HG03432 (cell line): ENCODE data around the gene GPATCH3.
A peak's percentile ranks its signal among the peaks of the same experiment; 100 is the strongest.

ENCODE experiments used
- ATAC-seq: cut with Tn5 transposase; IDR thresholded peaks from one replicate; pipeline ENCODE4 v1.9.1; 2021; ENCODE audit warnings: mild to moderate bottlenecking, moderate library complexity; ENCODE audit not compliant: unreplicated experiment

GPATCH3 gene

DNA sequence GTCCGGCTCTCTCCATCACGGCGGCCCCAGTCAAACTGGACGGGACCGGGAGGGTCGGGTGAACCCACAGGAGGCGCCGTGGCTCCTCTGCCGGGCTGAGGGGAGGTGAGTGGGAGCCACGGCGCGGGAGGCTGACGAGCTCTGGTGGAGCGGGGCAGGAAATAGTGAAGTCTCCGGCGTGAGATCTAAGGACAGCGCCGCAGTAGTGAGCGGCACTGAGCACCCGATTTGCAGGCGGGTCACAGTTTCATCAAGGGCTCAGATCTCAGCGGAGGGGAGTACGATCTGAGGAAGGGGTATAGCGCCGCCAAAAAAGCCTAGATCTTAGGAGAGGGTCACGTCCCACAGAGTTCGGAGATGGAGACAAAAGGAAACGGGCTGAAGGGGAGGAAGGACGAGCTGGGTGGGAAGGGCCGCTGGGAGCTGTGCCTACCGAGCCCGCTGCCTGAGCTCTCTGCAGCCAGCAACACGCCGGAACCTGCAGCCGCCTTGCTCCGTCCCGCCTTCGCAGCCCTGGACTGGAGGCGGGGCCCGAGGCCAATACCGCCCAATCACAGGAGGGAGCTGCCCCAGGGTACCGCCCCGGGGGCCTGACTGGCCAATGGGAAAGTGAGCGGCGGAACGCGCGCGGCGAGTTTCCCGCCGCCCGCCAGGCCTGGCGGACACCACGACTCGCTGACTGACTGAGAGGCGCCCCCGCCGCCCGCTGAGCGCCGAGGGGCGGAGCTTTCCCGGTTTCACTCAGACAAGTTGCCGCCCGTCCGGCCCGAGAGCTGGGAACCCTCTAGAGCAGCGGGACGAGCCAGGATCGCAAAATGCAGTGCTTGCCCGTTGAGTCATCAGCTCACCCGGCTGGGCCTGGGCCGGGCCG, 35.4 kb downstream of the GPATCH3 start:
- peak; percentile 87 for ATAC-seq

DNA sequence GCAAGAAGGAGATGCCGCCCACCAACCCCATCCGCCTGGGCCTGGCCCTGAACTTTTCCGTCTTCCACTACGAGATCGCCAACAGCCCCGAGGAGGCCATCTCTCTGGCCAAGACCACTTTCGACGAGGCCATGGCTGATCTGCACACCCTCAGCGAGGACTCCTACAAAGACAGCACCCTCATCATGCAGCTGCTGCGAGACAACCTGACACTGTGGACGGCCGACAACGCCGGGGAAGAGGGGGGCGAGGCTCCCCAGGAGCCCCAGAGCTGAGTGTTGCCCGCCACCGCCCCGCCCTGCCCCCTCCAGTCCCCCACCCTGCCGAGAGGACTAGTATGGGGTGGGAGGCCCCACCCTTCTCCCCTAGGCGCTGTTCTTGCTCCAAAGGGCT, 36.6 kb downstream of the GPATCH3 start:
- no peak for ATAC-seq

DNA sequence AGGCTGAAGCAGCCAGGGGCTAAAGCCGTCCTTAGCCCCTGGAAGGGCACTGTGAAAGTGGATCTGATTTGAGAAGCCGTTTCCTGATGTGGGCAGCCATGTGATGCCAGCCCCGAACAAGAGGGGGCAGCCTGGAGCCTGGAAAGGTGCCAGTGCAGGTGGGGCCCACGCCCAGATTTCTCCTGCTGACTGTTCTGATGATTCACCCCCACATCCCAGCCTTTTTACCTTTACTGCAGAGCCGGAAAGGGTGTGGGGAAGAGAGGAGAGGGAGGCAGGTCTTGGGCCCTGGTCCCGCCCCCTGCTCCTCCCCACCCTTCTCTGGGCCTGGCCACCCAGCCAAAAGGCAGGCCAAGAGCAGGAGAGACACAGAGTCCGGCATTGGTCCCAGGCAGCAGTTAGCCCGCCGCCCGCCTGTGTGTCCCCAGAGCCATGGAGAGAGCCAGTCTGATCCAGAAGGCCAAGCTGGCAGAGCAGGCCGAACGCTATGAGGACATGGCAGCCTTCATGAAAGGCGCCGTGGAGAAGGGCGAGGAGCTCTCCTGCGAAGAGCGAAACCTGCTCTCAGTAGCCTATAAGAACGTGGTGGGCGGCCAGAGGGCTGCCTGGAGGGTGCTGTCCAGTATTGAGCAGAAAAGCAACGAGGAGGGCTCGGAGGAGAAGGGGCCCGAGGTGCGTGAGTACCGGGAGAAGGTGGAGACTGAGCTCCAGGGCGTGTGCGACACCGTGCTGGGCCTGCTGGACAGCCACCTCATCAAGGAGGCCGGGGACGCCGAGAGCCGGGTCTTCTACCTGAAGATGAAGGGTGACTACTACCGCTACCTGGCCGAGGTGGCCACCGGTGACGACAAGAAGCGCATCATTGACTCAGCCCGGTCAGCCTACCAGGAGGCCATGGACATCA, 37.2 kb downstream of the GPATCH3 start, which contains the start of gene SFN:
SFN (plus strand) TSS at position 369 of the 904 bp plus-strand sequence; CDS start at position 433, 64 bp downstream.
- ATAC-seq: no peak

DNA sequence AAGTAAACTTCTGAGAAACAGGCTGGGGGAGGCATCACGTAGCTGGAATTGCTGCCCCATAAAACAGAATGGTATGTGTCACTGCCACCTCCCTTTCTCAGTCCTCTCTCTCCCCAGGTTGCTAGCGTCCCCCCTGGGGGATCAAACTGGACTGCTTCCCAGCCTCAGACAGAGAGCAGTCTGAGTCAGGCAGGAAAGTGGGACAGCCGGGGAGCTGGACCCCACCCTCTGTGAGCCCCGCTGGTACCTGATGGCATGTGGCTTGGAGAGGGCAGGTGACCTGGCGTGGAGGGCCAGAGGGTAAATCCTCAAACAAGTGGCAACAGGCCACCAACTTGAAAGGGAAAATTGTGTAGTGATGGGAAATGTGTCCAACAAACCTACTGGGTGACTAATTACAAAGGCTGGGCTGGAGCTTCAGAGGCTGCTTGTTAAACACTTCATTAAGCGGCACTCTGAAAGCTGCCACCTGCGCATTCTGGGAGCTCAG, 38.3 kb downstream of the GPATCH3 start:
- no peak for ATAC-seq

DNA sequence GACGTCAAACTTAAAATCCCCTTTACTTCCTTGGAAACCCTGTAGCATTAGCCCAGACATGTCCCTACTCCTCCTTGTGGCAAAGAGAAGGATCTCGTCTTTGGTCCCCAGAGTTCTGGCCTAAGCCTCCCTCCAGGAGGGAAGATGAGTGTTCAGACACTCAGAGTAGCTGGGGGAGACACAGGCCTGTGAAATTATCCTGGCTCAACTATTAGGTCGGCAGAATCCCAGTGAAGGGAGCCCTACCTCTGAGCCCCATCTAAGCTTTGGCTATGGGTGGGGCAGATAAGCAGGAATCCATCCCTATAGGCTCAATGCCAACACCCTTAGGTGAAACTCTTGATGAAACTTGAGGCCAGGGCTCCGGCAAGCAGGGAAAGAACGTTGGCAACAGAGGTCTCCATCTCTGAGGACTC, 39.0 kb downstream of the GPATCH3 start:
- ATAC-seq: no peak

DNA sequence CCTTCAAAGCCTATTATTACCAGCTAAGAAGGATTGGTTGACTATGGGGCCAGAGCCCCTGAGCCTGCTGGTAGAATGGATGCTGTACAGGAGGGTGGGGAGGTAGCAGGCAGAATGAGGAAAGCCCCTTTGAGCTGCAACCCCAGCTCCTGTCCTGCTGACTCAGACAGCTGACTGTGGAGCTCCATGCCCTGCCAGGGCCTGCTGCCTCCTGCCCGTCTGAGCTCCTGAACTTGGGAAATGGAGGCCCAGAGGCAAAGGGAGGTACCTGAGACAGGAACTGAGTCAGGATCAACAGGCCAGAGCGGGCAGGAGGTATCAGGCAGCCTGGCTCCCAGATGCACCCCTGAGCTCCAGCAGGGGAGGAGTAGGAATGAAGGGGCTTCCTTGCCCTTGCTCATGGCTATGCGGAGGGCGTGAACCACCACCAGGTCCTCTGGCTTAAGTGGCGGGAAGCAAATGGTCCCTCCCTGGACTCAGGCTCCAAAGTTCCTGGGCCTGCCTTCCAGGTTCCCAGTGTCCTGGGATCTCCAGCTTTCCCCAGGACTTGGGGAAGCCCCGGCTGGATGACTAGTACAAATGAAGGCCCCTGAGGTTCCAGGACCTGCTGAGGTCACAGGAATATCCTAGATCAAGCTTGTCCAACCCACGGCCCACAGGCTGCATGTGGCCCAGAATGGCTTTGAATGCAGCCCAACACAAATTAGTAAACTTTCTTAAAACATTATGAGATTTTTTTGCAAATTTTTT, 41.2 kb downstream of the GPATCH3 start:
- ATAC-seq: no peak

DNA sequence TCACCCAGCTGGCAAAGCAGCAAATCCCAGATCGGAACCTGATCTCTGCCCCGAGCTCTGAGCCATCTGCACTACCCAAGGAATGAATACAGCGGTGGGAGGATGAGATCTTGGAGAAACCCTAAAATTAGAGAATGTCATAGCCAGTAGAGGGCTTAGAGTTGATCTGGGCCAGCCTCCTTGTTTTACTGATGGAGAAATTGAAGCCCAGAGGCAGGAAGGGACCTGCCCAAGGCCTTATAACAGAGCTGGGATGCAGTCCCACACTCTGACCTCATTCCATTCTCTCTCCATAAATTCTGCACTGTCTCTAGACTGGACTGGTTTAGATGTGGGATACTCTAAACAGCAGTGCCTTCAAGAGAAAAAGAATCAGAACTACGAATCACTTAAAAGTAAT, 42.1 kb downstream of the GPATCH3 start:
- no peak for ATAC-seq

DNA sequence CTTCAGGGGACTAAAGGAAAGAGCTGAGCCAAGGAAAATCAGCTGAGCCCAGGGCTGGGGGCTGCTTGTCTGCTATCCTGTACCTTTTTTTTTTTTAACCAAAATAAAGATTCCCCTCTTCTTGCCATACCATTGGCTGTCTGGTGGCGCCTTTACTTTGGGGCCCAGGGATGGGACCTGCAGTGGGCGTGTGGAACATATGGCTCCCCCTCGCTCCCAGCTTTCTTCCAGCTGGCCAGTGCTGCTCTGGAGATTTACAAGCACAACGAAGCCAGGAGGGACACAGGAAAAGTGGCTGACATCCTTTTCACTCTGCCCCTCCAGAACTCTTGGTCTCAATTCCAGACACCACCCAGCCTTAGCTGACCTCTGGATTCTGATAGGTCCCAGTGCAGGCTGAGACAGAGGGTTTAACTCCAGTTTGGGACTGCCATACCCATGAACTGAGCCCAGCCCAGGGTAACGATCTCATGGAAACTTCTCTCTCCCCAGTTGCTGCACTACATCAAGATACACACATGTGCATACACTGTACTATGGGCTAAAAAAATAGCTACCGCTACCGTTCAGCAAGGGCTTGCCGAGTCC, 42.7 kb downstream of the GPATCH3 start:
- no peak for ATAC-seq

DNA sequence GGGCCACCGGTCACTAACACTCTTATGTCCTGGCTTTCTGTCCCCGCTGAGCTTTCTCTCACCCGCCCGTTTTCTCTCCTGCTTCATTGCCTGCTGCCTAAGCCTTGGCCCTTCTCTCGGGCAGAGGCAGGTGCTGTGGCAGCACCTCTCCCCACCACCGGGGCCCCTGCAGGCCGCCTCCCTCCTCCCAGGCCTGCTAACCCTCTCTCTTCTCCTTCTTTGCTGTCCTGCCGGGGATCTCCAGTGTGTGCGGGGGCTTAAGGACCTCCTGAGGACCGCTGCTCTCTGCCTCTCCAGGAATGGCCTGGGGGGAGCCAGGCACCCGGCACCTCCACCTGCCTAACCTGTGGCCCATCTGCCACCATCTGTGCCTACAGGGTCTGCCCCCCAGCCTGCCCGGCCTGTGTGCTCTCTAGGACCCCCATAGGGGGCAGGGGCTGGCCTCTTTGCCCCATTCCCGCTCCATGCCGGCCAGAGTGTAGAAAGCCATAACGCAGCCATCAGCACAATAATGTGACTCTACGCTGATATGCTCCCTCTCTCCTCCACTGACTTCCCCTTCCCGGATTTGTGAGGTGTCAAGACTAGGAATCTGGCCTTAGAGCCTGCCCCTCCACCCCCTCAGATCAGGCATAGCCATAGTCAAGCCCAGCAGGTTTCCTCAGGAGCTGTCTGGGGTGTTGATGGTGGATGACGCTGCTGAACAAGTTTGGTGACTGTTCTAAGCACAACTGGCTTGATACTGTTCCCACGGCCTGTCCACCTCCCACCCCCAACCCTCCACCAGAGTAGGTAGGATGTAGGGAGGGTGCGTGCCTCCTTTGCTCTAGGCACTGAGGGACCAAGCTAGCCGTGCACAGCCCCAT, 43.4 kb downstream of the GPATCH3 start:
- no peak for ATAC-seq

DNA sequence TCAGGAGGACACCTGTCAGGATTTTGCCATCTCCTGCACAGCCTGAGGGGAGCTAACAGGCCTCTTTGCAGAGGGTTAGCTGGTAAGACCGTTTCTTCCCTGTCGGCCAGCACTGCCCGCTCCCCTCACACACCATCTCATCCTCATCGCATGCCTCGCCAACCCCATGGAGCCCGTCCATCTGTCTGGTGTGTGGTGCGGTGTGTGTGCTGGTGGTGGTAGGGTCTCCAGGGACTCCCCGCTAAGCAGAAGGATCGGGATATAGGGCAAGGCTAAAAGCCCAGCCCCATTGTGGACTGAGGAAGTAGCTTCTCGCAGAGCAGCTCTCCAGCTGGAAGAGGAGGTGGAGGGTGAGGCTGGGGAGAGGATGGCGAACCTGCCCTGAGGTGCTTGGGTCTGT, 44.1 kb downstream of the GPATCH3 start:
- ATAC-seq: no peak

DNA sequence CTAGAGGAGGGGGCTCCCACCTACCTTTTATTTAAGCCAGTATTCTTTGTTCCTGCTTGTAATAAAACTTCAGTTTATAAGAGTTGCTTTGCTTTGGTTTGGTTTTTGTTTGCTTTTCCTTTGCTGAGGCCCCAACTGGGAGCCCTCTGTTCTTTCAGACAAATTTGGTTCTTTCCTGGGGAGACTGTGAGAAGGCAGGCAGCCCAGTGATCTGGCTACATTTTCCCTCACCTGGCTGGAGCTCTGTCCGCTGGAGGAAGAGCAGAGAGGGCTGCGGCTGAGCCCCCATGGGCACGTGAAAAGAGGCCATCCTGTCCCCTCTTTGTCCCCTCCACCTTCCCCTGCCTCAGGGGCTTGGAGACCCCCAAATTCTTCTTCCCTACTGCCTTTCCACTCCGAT, 44.6 kb downstream of the GPATCH3 start:
- no peak for ATAC-seq

DNA sequence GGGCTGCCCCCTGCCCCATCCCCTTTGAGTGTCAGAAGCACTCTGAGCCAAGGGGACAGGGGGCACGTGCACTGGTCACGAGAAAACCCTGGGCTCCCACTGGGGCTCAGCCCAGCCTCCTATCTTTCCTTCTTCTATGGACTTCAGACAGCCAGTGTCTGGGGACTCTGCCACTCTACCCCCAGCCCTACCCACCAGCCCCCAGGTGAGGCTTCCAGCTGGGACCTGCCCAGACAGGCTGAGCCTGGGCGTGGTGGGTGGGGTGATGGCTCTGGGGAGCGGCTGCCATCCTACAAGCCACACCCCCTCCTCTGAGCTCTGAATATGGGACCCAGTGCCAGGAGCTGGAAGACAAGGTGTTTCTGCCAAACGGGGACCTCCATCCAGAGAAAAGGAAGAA, 45.4 kb downstream of the GPATCH3 start:
- ATAC-seq: no peak

DNA sequence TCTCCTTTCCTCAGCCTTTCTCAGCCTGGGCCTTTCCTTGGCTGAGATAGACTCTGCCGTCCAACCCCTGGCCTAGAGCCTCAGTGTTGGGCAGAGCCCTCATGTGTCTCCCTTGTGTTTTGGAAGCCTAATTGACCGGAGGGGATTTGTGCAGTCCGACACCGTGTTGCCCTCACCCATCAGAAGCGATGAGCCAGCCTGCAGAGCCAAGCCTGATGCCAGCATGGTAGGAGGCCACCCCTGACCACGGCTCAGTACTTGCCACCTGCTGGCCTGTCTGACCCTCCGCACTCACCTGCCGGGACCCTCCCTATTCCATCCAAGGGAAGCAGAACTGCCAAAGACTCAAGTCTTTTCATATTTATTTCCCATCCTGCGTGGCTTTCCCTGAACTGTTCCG, 46.7 kb downstream of the GPATCH3 start:
- no peak for ATAC-seq

DNA sequence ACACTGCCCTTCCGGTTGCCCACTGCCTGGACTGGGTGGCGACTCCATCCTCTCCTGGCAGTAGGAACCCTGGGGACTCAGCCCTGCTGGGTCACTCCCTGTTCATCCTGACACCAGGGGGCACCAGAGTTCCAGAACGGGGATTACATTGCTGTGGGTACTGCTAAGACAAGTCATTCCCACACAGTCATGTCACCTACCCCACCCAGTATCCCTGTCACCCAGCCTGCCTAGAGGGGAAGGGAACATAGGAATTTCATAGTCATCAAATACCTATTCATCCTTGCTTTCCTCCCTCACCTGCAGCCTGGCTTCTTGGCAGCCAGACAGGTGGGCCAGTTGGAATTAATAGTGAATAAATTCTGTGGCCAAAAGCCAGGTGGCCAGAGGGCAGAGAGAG, 47.1 kb downstream of the GPATCH3 start:
- no peak for ATAC-seq

DNA sequence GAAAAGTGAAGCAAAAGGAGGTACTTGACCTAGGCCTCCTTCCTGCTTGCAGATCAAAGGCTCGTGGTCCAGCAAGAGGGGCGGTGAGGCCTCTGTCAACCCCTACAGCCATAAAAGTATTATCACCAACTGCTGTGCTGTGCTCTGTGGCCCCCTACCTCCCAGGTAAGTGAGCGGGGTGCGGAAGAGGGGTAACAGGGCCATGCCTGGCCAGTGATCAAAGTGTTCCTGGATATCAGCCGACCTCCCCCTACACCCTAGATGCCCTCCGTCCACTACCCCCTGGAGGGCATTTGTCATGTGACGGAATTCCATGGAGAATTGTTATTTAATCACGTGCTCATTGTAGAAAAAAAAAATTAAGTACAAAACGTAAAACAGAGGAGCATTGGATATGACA, 47.6 kb downstream of the GPATCH3 start:
- ATAC-seq: no peak

DNA sequence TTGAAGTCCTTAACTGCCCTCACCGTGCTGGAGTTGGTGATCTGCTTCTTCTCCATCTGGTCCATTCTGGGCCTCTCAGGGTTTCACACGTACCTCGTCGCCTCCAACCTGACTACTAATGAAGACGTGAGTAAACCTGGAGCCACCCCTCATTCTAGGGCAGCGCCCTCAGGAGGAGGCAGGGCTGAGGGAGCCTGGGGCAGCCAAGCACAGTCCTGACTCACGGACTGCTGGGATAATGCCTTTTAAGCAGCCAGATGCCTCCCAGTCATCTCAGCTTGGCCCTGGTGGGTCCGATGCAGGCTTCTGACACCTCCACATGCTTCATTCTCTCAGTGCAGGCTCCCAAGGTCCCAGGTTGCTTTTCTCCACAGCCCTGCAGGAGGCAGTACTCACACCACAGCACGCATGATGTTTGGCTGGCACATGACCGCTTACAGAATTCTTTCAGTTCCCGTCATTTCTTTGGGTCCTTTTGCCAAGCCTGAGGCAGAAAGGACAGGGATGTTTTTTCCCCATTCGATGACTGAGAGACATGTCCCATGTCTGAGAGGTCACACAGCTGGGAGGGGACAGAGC, 49.1 kb downstream of the GPATCH3 start:
- no peak for ATAC-seq

DNA sequence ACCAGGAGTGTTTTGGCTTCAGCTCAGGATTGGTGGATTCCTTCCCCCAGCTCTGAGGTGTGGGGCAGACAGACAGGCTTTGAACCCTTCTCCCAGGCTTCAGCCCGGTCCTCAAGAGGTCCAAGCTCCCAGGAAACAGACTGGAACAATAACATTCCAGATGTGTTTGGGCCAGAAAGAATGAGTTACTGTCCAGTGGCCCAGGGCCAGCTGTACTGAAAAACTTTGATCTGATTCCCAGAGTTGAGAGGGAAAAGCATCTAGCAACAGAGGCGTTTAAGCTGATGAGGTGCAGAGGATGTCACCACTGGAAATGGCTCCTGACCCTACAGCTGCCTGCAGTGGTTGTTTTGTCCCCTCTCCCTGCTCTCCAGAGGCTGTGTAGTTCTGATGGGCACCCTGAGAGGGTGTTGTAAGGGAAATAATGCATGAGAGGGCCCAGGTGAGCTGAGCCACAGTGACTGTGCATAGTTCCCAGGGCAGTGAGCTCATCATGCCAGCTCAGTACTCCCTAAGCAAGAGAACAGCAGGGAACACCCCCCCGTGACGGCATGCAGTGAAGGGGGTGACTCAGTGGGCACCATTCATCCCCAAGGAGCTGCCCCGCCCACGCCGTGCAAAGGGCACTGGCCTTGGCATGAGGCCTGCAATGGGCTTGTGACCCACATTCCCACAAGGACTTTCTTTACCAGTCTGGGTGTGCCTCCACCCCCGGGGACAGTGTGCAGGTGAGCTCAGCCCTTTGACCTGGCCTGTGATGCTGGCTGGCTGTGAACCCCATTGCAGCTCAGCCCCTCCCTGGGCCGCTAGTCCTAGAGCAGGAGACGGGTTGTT, 51.1 kb downstream of the GPATCH3 start:
- no peak for ATAC-seq

DNA sequence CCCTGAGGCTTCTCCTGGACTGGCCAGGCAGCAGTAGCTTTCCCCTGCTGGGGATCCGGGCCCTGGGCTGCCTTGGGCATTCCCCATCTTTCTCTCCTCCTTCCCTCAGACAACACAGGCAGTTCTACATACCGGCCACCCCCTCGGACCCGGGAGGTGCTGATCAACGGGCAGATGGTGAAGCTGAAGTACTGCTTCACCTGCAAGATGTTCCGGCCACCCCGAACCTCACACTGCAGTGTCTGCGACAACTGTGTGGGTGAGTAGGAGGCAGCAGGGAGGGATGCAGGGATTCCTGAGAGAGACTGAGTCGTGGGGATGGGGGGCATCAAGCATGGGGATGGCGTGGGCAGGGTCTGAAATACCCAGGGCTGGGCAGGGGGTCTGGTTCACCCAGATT, 51.8 kb downstream of the GPATCH3 start:
- no peak for ATAC-seq
